ENCODE measurements around the gene OTUD5.

The OTUD5 gene

GRCh38 chrX:48972220-48973164 is 15.1 kb upstream of the OTUD5 start:
- peak; percentile 14 for DNase-seq

GRCh38 chrX:48971249-48972219 is 14.1 kb upstream of the OTUD5 start, which contains the start of gene KCND1:
KCND1 (minus strand) TSS chrX:48971844; CDS start chrX:48970271, 1,573 bp downstream.
- no peak for DNase-seq

GRCh38 chrX:48969471-48969870 is 12.1 kb upstream of the OTUD5 start:
- DNase-seq: no peak

GRCh38 chrX:48968377-48968776 is 11.0 kb upstream of the OTUD5 start:
- no peak for DNase-seq

GRCh38 chrX:48966796-48967579 is 9.6 kb upstream of the OTUD5 start:
- DNase-seq: no peak

- DNase-seq: no peak
Observed at GRCh38 chrX:48965959-48966358, 8.6 kb upstream of the OTUD5 start.

- no peak for DNase-seq
Observed at GRCh38 chrX:48961585-48962091, 4.2 kb upstream of the OTUD5 start.

GRCh38 chrX:48960291-48960690 is 2.9 kb upstream of the OTUD5 start:
- DNase-seq: no peak

- no peak for DNase-seq
Observed at GRCh38 chrX:48958635-48959094, 1.3 kb upstream of the OTUD5 start.

- peak; percentile 92 for DNase-seq
Observed at GRCh38 chrX:48957827-48958634, 624 bp upstream of the OTUD5 start.

GRCh38 chrX:48956728-48957414 is 536 bp downstream of the OTUD5 start:
- DNase-seq: peak; percentile 58

- DNase-seq: no peak
Observed at GRCh38 chrX:48948589-48948988, 8.8 kb downstream of the OTUD5 start.

- peak; percentile 28 for DNase-seq
Observed at GRCh38 chrX:48945517-48946348, 11.7 kb downstream of the OTUD5 start.

GRCh38 chrX:48942895-48943294 is 14.5 kb downstream of the OTUD5 start:
- no peak for DNase-seq

GRCh38 chrX:48940404-48940955 is 16.9 kb downstream of the OTUD5 start:
- DNase-seq: no peak

- DNase-seq: no peak
Observed at GRCh38 chrX:48939524-48940228, 17.7 kb downstream of the OTUD5 start.

- DNase-seq: peak; percentile 78
Observed at GRCh38 chrX:48938721-48939425, 18.5 kb downstream of the OTUD5 start.
